A172 (cell line): ENCODE measurements around the gene SIL1. TPM values are rescaled to one million over a fixed set of nuclear protein-coding genes. Genes with fewer than 3 reads are reported as not detected.
"Not testable (repeated sequence)": the region's sequence is repeated elsewhere in the genome, so short reads cannot be mapped to it uniquely, and the experiment has no call there.

ENCODE experiments used
- DNase-seq: peaks from one replicate; pipeline ENCODE4 v3.0.0-alpha.2; 2015; ENCODE audit warnings: low spot score
- total RNA-seq: library from RNA; depleted of rRNA; stranded (reverse); fragments of >200 nt; shearing (Covaris generic); gene quantifications from 2 replicates; pipeline ENCODE4 v1.2.3, GENCODE V29; 2014

The SIL1 gene
- total RNA-seq, 1 experiment from 2014 or later = 60.4 TPM

GRCh38 chr5:139068494-139069151 lies 129.5 kb downstream of the SIL1 start:
- DNase-seq = no peak

- no peak for DNase-seq
Observed at GRCh38 chr5:139068060-139068459, 130.1 kb downstream of the SIL1 start.

- no peak for DNase-seq
Observed at GRCh38 chr5:139065306-139065705, 132.9 kb downstream of the SIL1 start.

GRCh38 chr5:139064613-139065012 lies 133.6 kb downstream of the SIL1 start:
- DNase-seq = no peak

GRCh38 chr5:139063664-139064054 lies 134.5 kb downstream of the SIL1 start:
- DNase-seq = no peak

GRCh38 chr5:139062910-139063663 lies 135.1 kb downstream of the SIL1 start:
- no peak for DNase-seq

- no peak for DNase-seq
Observed at GRCh38 chr5:139061856-139062255, 136.3 kb downstream of the SIL1 start.

GRCh38 chr5:139061274-139061673 lies 136.9 kb downstream of the SIL1 start:
- DNase-seq = peak; percentile 73

- DNase-seq = no peak
Observed at GRCh38 chr5:139058121-139058520, 140.0 kb downstream of the SIL1 start.

GRCh38 chr5:139057045-139057939 lies 140.9 kb downstream of the SIL1 start:
- not testable (repeated sequence) for DNase-seq

- DNase-seq = no peak
Observed at GRCh38 chr5:139052975-139053374, 145.2 kb downstream of the SIL1 start.

- no peak for DNase-seq
Observed at GRCh38 chr5:139051392-139051791, 146.8 kb downstream of the SIL1 start.

GRCh38 chr5:139050432-139050831 lies 147.7 kb downstream of the SIL1 start:
- no peak for DNase-seq

- DNase-seq = no peak
Observed at GRCh38 chr5:139049780-139050179, 148.4 kb downstream of the SIL1 start.

GRCh38 chr5:139046551-139046950 lies 151.6 kb downstream of the SIL1 start:
- peak; percentile 18 for DNase-seq

GRCh38 chr5:139043157-139043905 lies 154.8 kb downstream of the SIL1 start:
- DNase-seq = peak; percentile 25

GRCh38 chr5:139040081-139040480 lies 158.1 kb downstream of the SIL1 start:
- DNase-seq = no peak

- DNase-seq = no peak
Observed at GRCh38 chr5:139038613-139039305, 159.4 kb downstream of the SIL1 start.

GRCh38 chr5:139037732-139038131 lies 160.4 kb downstream of the SIL1 start:
- no peak for DNase-seq

GRCh38 chr5:139036332-139036731 lies 161.8 kb downstream of the SIL1 start:
- DNase-seq = not testable (repeated sequence)

- DNase-seq = no peak
Observed at GRCh38 chr5:139027150-139027549, 171.0 kb downstream of the SIL1 start.
